DMS153 treated with DMSO at 0.1 percent for 48 hours (cell line): ENCODE measurements around the gene CTNND2.
"Not testable (repeated sequence)": the region's sequence is repeated elsewhere in the genome, so short reads cannot be mapped to it uniquely, and the experiment has no call there.

Source experiments
- DNase-seq: peaks from one replicate; lab custom pipeline; 2025; ENCODE audit not compliant: unreplicated experiment; lab: John Stamatoyannopoulos, UW

Gene CTNND2

GRCh38 chr5:11869203-11869602 is 35.0 kb downstream of the CTNND2 start:
- DNase-seq: no peak

- no peak for DNase-seq
Observed at GRCh38 chr5:11863911-11864310, 40.3 kb downstream of the CTNND2 start.

- DNase-seq: no peak
Observed at GRCh38 chr5:11857391-11857790, 46.9 kb downstream of the CTNND2 start.

GRCh38 chr5:11854936-11855335 is 49.3 kb downstream of the CTNND2 start:
- no peak for DNase-seq

GRCh38 chr5:11853796-11854195 is 50.5 kb downstream of the CTNND2 start:
- DNase-seq: no peak

- DNase-seq: no peak
Observed at GRCh38 chr5:11853140-11853539, 51.1 kb downstream of the CTNND2 start.

GRCh38 chr5:11852717-11853087 is 51.5 kb downstream of the CTNND2 start:
- DNase-seq: no peak

GRCh38 chr5:11851965-11852716 is 52.1 kb downstream of the CTNND2 start:
- no peak for DNase-seq

- DNase-seq: no peak
Observed at GRCh38 chr5:11851416-11851815, 52.8 kb downstream of the CTNND2 start.

- DNase-seq: not testable (repeated sequence)
Observed at GRCh38 chr5:11828566-11828965, 75.7 kb downstream of the CTNND2 start.

GRCh38 chr5:11822598-11822997 is 81.6 kb downstream of the CTNND2 start:
- DNase-seq: no peak

GRCh38 chr5:11815916-11816315 is 88.3 kb downstream of the CTNND2 start:
- no peak for DNase-seq

- DNase-seq: no peak
Observed at GRCh38 chr5:11815481-11815880, 88.8 kb downstream of the CTNND2 start.

GRCh38 chr5:11814373-11814772 is 89.9 kb downstream of the CTNND2 start:
- DNase-seq: no peak

- no peak for DNase-seq
Observed at GRCh38 chr5:11809407-11809806, 94.8 kb downstream of the CTNND2 start.

- DNase-seq: no peak
Observed at GRCh38 chr5:11803436-11803835, 100.8 kb downstream of the CTNND2 start.

- DNase-seq: no peak
Observed at GRCh38 chr5:11801061-11801460, 103.2 kb downstream of the CTNND2 start.

GRCh38 chr5:11797132-11797531 is 107.1 kb downstream of the CTNND2 start:
- no peak for DNase-seq

- DNase-seq: no peak
Observed at GRCh38 chr5:11793396-11793795, 110.8 kb downstream of the CTNND2 start.

- no peak for DNase-seq
Observed at GRCh38 chr5:11792621-11793020, 111.6 kb downstream of the CTNND2 start.

GRCh38 chr5:11791792-11792191 is 112.5 kb downstream of the CTNND2 start:
- DNase-seq: no peak

- DNase-seq: no peak
Observed at GRCh38 chr5:11790201-11790600, 114.0 kb downstream of the CTNND2 start.

GRCh38 chr5:11785771-11786352 is 118.4 kb downstream of the CTNND2 start:
- DNase-seq: no peak
